ENCODE data around the gene EIF4E1B. TPM values are rescaled to one million over a fixed set of nuclear protein-coding genes. Genes with fewer than 3 reads are reported as not detected.

EIF4E1B gene
- total RNA-seq, 1 experiment from 2014 or later = not detected

- no peak for DNase-seq (ENCODE audit: low read depth)
Observed at GRCh38 chr5:176687247-176687646, 56.8 kb downstream of the EIF4E1B start.

- no peak for DNase-seq (ENCODE audit: low read depth)
Observed at GRCh38 chr5:176687881-176688280, 57.4 kb downstream of the EIF4E1B start.

GRCh38 chr5:176690911-176691310, 60.4 kb downstream of the EIF4E1B start:
- no peak for DNase-seq (ENCODE audit: low read depth)

- DNase-seq (ENCODE audit: low read depth) = no peak
Observed at GRCh38 chr5:176691524-176691923, 61.0 kb downstream of the EIF4E1B start.

- DNase-seq (ENCODE audit: low read depth) = no peak
Observed at GRCh38 chr5:176692326-176692725, 61.9 kb downstream of the EIF4E1B start.

- DNase-seq (ENCODE audit: low read depth) = no peak
Observed at GRCh38 chr5:176692839-176693476, 62.5 kb downstream of the EIF4E1B start.

GRCh38 chr5:176693477-176693851, 63.0 kb downstream of the EIF4E1B start:
- DNase-seq (ENCODE audit: low read depth) = no peak

- no peak for DNase-seq (ENCODE audit: low read depth)
Observed at GRCh38 chr5:176694146-176694545, 63.7 kb downstream of the EIF4E1B start.

GRCh38 chr5:176694631-176695030, 64.2 kb downstream of the EIF4E1B start:
- no peak for DNase-seq (ENCODE audit: low read depth)

GRCh38 chr5:176695073-176695472, 64.6 kb downstream of the EIF4E1B start:
- no peak for DNase-seq (ENCODE audit: low read depth)

Small RNAs within 50 kb of the gene (small RNA-seq; reads per million reads assigned to genes)
- gene MIR4281 = not detected

Other genes with a start within 250 kb of the EIF4E1B start
- 88.6 and 94.4 TPM in 2 replicates for gene NOP16, start 242.1 kb upstream of the EIF4E1B start, total RNA-seq (2014; rRNA removed; shearing (Covaris generic))
- gene HIGD2A, start 241.9 kb upstream of the EIF4E1B start, total RNA-seq (2014; rRNA removed; shearing (Covaris generic)) = 231 and 320 TPM in 2 replicates
- 156 and 158 TPM in 2 replicates for gene CLTB, start 214.1 kb upstream of the EIF4E1B start, total RNA-seq (2014; rRNA removed; shearing (Covaris generic))
- 46.5 and 66.9 TPM in 2 replicates for gene FAF2, start 182.3 kb upstream of the EIF4E1B start, total RNA-seq (2014; rRNA removed; shearing (Covaris generic))
- 10.0 and 16.7 TPM in 2 replicates for gene RNF44, start 93.3 kb upstream of the EIF4E1B start, total RNA-seq (2014; rRNA removed; shearing (Covaris generic))
- not detected in 2 replicates for gene CDHR2, start 81.3 kb upstream of the EIF4E1B start, total RNA-seq (2014; rRNA removed; shearing (Covaris generic))
- gene GPRIN1, start 20.5 kb upstream of the EIF4E1B start, total RNA-seq (2014; rRNA removed; shearing (Covaris generic)) = 10.4 and 13.1 TPM in 2 replicates
- 2.4 and 3.4 TPM in 2 replicates for gene SNCB, start 141 bp upstream of the EIF4E1B start, total RNA-seq (2014; rRNA removed; shearing (Covaris generic))
- gene TSPAN17, start 16.8 kb downstream of the EIF4E1B start, total RNA-seq (2014; rRNA removed; shearing (Covaris generic)) = 32.8 and 47.7 TPM in 2 replicates
- 0.05 TPM in 1 of 2 replicates, not detected in the other for gene UNC5A, start 179.9 kb downstream of the EIF4E1B start, total RNA-seq (2014; rRNA removed; shearing (Covaris generic))

Measured in HT1080 (cell line).